HepG2 (cell line): ENCODE data around the gene CCDC148. TPM values are rescaled to one million over a fixed set of nuclear protein-coding genes. Genes with fewer than 3 reads are reported as not detected.

Experiments
- ELF3 ChIP-seq: IDR thresholded peaks from 2 replicates; pipeline ENCODE4 v1.6.1; 2016; ENCODE audit warnings: missing genetic modification reagents, missing compliant biosample characterization
- FOXA1 ChIP-seq, 2 experiments: fragments of 450-650 bp in 1 of 2; sonication (generic) in 1 of 2; formaldehyde crosslinking in 1 of 2; IDR thresholded peaks; 2 replicates each; pipeline versions ENCODE4 v1.4.0 to v1.6.1; 2016 to 2020; ENCODE audit warnings: missing genetic modification reagents in 1 of 2
- MAFK ChIP-seq, 2 experiments: IDR thresholded peaks in 1 of 2; conservative IDR thresholded peaks in 1 of 2; 2 replicates each; pipeline ENCODE4 v1.6.1; 2011; ENCODE audit warnings: improper control_type of control experiment in 2 of 2, low read length in 2 of 2
- NFIC ChIP-seq: IDR thresholded peaks from 2 replicates; pipeline ENCODE4 v1.6.1; 2012; ENCODE audit warnings: mild to moderate bottlenecking, low read length, inconsistent platforms
- SAFB2 ChIP-seq: sonication (generic); formaldehyde crosslinking; IDR thresholded peaks from 2 replicates; pipeline ENCODE4 v1.5.1; 2020; ENCODE audit warnings: missing genetic modification reagents, low read depth, mild to moderate bottlenecking, borderline replicate concordance
- ZBTB2 ChIP-seq: sonication (generic); formaldehyde crosslinking; IDR thresholded peaks from 2 replicates; pipeline ENCODE4 v1.8.0; 2022; ENCODE audit warnings: low read depth, missing genetic modification reagents
- ZNF766 ChIP-seq: sonication (generic); formaldehyde crosslinking; IDR thresholded peaks from 2 replicates; pipeline ENCODE4 v1.5.0; 2020; ENCODE audit warnings: missing genetic modification reagents, borderline replicate concordance
- ZNF780A ChIP-seq: sonication (generic); formaldehyde crosslinking; IDR thresholded peaks from 2 replicates; pipeline ENCODE4 v1.8.0; 2022; ENCODE audit warnings: mild to moderate bottlenecking, missing genetic modification reagents, moderate library complexity
- ZNF841 ChIP-seq: sonication (generic); formaldehyde crosslinking; IDR thresholded peaks from 2 replicates; pipeline ENCODE4 v1.8.1; 2023; ENCODE audit warnings: missing genetic modification reagents, borderline replicate concordance
- polyA plus RNA-seq, 8 experiments: library from polyadenylated mRNA; depleted of rRNA in 3 of 8; stranded (reverse) in 7 of 8; unstranded in 1 of 8; fragments of >200 nt; fragmentation: Illumina TruSeq in 4 of 8; extraction: Trizol in 4 of 8; gene quantifications; 2 replicates each; pipeline versions ENCODE4 v1.2.1 to v1.2.3, GENCODE V29; 2011 to 2016; ENCODE audit warnings: low read depth in 4 of 8, missing spikeins in 1 of 8, mixed read lengths in 1 of 8; ENCODE audit not compliant: insufficient read depth in 1 of 8
- total RNA-seq, 5 experiments: library from RNA; depleted of rRNA; stranded (reverse); fragments of >200 nt; fragmentation: Illumina TruSeq; extraction: Trizol; gene quantifications; 2 replicates each; pipeline ENCODE4 v1.2.3, GENCODE V29; 2016; ENCODE audit warnings: low read depth in 1 of 5
- TF ChIP-seq, protein P1 (sequence below): sonication (generic); formaldehyde crosslinking; IDR thresholded peaks from 2 replicates; pipeline ENCODE4 v1.5.1; 2020; ENCODE audit warnings: mild to moderate bottlenecking, moderate library complexity, missing genetic modification reagents

The CCDC148 gene
- total and polyA plus RNA-seq, 2 of the 13 experiments (the other 11 are each of a cell fraction or from before 2014, with no cell fraction given), result 0.30 to 0.49 TPM

- TF ChIP-seq SAFB2 (CRISPR knock-in tag) (no peak), ZNF841 (CRISPR knock-in tag) (no peak), ZNF766 (CRISPR knock-in tag) (no peak), ZNF780A (CRISPR knock-in tag) (no peak), MAFK (conservative IDR thresholded peaks at IDR 0.05 in 1 of 2, IDR thresholded peaks at IDR 0.05 in 1 of 2; ENCODE audit: low read length in 2 of 2) (no peak), ELF3 (no peak), FOXA1 (IDR thresholded peaks at IDR 0.05) (no peak), FOXA1 (CRISPR knock-in tag; IDR thresholded peaks at IDR 0.05) (peak; percentile 62), ZBTB2 (CRISPR knock-in tag) (no peak), NFIC (no peak)
- TF ChIP-seq, protein P1, sequence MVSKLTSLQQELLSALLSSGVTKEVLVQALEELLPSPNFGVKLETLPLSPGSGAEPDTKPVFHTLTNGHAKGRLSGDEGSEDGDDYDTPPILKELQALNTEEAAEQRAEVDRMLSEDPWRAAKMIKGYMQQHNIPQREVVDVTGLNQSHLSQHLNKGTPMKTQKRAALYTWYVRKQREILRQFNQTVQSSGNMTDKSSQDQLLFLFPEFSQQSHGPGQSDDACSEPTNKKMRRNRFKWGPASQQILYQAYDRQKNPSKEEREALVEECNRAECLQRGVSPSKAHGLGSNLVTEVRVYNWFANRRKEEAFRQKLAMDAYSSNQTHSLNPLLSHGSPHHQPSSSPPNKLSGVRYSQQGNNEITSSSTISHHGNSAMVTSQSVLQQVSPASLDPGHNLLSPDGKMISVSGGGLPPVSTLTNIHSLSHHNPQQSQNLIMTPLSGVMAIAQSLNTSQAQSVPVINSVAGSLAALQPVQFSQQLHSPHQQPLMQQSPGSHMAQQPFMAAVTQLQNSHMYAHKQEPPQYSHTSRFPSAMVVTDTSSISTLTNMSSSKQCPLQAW (CRISPR knock-in tag), result 0 out of 2 replicates have a peak, but pooled peaks have one; percentile 31
Observed at GRCh38 chr2:158129037-158129436, 327.5 kb downstream of the CCDC148 start (continued).
